WTC11 (cell line): ENCODE measurements around the gene STX4.

Experiments used
- ATF2 ChIP-seq: sonication (generic); formaldehyde crosslinking; IDR thresholded peaks from 2 replicates; pipeline ENCODE4 v1.8.1; 2022; ENCODE audit warnings: low read depth, missing genetic modification reagents, borderline replicate concordance
- CTCF ChIP-seq: fragments of 200-600 bp; IDR thresholded peaks from 2 replicates; pipeline ENCODE4 v1.8.0; 2022; ENCODE audit warnings: antibody characterized with exemption
- MAX ChIP-seq: sonication (generic); formaldehyde crosslinking; IDR thresholded peaks from 2 replicates; pipeline ENCODE4 v1.8.0; 2022; ENCODE audit warnings: mild to moderate bottlenecking, missing genetic modification reagents
- SMAD3 ChIP-seq: sonication (generic); formaldehyde crosslinking; IDR thresholded peaks from 2 replicates; pipeline ENCODE4 v1.8.0; 2022; ENCODE audit warnings: missing genetic modification reagents, mild to moderate bottlenecking, borderline replicate concordance
- ZNF317 ChIP-seq: sonication (generic); formaldehyde crosslinking; IDR thresholded peaks from 2 replicates; pipeline ENCODE4 v1.8.1; 2023; ENCODE audit warnings: low read depth, mild to moderate bottlenecking, moderate library complexity, missing genetic modification reagents, borderline replicate concordance

- no peak for TF ChIP-seq ZNF317
- no peak for TF ChIP-seq CTCF
- TF ChIP-seq MAX (CRISPR knock-in tag), result no peak
- no peak for TF ChIP-seq SMAD3 (CRISPR knock-in tag)
- no peak for TF ChIP-seq ATF2 (CRISPR knock-in tag)
Measured at GRCh38 chr16:31081428-31082351, 48.3 kb downstream of the STX4 start.
